GOT3 (cell line): ENCODE data around the gene ASAH2B.

Source experiments
- DNase-seq: peaks from one replicate; lab custom pipeline; 2025; ENCODE audit warnings: mixed read lengths; lab: John Stamatoyannopoulos, UW

The ASAH2B gene

DNA sequence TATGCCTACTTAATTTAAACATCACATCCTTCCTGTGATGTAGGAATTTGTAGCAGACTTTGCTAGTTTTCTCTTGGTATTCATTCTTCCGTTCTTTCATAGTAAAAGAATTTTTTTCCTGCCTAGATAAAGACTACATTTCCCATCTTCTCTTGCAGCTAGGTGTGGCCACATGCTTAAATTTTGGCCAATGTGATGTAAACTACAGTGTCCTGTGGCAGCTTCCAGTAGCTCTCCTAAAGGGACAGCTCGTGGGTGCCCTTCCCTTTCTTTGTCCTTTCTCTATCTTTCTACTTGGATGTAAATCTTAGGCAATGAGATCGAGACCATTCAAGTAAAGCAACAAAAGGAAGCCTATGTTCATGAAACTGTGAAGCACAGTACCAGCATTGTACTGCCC, 58.6 kb downstream of the ASAH2B start:
- no peak for DNase-seq

DNA sequence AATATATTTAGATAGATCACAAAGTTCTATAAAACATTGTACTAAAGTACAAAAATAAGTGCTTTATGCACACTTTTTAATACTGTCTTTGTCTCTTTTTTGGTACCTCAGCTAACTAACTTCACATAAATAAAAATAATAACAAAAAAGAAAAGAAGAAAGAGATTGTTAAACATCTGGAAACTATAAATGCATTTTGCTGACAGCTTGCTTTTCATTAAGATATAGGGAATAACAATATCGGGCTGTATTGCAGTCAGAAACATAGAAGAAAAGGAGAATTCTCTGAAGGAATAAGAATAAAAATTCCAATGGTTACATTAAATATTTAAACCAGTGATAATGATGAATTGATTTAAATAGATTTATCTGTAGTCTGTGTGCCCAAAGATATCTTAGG, 59.9 kb downstream of the ASAH2B start:
- DNase-seq: no peak

GRCh38 chr10:50805981-50806622, 66.4 kb downstream of the ASAH2B start:
- DNase-seq: no peak

GRCh38 chr10:50807851-50808776, 68.4 kb downstream of the ASAH2B start:
- DNase-seq: no peak
